Measurements from ENCODE around the gene MLLT6. TPM values are rescaled to one million over a fixed set of nuclear protein-coding genes. Genes with fewer than 3 reads are reported as not detected.

Gene MLLT6
- polyA plus RNA-seq, 2 of the 4 experiments (the other 2 are of a cell fraction): 28.3 to 28.9 TPM

DNA sequence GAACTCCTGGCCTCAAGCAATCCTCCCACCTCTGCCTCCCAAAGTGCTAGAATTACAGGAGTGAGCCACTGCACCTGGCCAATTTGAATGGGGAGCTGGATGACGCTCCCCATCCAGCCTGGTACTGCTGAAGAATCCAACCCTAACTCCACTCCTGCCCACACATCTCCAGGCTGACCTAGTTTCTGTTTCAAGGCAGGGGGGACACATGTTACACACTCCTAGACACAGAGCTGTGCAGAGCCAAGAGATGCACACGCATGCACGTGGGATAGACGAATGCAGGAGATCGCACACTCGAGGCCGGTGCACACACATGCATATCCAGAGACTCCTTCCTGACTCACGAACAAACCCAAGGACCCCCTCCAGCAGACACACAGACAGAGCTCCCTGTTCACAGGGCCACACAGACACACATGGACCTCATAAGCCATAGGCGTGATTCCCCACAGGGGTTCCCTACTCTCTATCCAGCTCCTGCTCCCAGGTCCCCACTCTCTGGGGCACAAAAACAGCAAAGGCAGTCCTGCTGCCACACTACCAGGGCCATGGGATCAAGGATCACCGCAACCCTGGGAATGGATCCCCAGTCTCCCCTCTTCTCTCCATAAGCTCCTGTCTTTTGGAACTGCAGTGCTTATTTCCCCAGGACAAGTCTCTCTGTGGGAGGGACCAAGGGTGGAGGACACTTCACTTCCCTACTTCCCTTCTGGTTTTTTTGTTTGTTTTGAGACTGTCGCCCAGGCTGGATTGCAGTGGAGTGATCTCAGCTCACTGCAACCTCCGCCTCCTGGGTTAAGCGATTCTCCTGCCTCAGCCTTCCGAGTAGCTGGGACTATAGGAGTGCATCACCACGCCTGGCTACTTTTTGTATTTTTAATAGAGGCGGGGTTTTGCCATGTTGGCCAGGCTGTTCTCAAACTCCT lies 44.7 kb upstream of the MLLT6 start:
- DNase-seq (ENCODE audit: low read depth in 1 of 2, low spot score in 1 of 2) (no peak), ATAC-seq (no peak), FAIRE-seq (no peak)
- Histone ChIP-seq H3K4me2 (no peak overlapping the region), H3K4me3 (no peak overlapping the region), H3K27ac (no peak overlapping the region), H3K9me3 (no peaks in the 10 kb centered on the region), H3K4me1 (0 out of 3 replicates have a peak, but pooled peaks cover 2% of the 10 kb centered on the region)
- WGBS (ENCODE audit: missing lambda C conversion rate): 75% methylated on average over 16 of the region's 16 CpGs
- POLR2A ChIA-PET: no interaction called here
- TF ChIP-seq RARB (CRISPR knock-in tag; IDR thresholded peaks at IDR 0.05) (no peak), TP53 (CRISPR knock-in tag; IDR thresholded peaks at IDR 0.05) (no peak), HDAC2 (IDR thresholded peaks at IDR 0.05) (no peak), MAZ (IDR thresholded peaks at IDR 0.05; ENCODE audit: borderline replicate concordance, low read depth, low read length) (no peak), EHMT2 (IDR thresholded peaks at IDR 0.05; ENCODE audit: low read depth) (no peak)
- TF ChIP-seq, protein P1, sequence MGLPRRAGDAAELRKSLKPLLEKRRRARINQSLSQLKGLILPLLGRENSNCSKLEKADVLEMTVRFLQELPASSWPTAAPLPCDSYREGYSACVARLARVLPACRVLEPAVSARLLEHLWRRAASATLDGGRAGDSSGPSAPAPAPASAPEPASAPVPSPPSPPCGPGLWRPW (IDR thresholded peaks at IDR 0.05): no peak
- TF ChIP-seq, protein P2, sequence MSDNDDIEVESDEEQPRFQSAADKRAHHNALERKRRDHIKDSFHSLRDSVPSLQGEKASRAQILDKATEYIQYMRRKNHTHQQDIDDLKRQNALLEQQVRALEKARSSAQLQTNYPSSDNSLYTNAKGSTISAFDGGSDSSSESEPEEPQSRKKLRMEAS (IDR thresholded peaks at IDR 0.05): no peak
- CTCF ChIA-PET: interaction anchor here (0.8 to 26.0 kb wide), 11 partner anchors 7 to 311 kb away, joined by 3 to 435 read pairs (median 4); partner anchors contain the start of gene EPOP

DNA sequence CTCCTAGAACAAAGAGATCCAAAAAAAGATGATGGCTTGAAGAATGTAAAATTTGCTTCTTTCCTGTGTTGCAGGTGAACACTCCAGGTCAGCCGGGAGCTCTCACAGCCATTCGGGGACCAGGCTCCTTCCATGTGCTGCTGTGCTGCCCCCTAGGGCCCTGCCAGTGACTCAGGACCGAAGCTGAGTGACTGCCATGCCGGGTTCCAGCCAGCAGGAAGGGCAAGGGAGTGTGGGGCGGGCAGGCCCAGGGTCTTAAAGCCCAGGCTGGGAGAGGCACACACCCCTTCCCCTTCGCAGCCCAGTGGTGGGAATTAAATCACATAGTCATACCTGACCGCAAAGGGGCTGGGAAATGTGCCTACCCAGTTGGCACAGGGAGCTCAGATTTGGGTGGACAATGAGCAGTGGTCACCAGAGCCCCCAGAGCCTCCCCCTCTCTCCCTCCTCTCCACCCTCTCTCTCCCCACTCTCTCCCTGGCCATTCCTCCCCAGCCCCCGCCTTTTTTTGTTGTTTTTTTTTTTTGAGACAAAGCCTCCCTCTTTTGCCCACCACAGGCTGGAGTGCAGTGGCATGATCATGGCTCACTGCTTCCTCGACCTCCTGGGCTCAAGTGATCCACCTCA lies 41.8 kb upstream of the MLLT6 start:
- 14% methylated on average over 9 of the region's 9 CpGs for WGBS (ENCODE audit: missing lambda C conversion rate)
- FAIRE-seq (no peak), DNase-seq (ENCODE audit: low read depth in 1 of 2, low spot score in 1 of 2) (peak; percentile 88 to 94), ATAC-seq (peak; percentile 96 to 97)
- 0 out of 6 replicates have a peak overlapping the region, but pooled peaks of 1 of the 2 experiments have one; percentile 15 for H3K27ac ChIP-seq
- no peaks in the 10 kb centered on the region for H3K9me3 ChIP-seq
- H3K4me2 ChIP-seq: 0 out of 3 replicates have a peak overlapping the region, but pooled peaks have one; percentile 5
- ChIA-PET CTCF (interaction anchor here (0.6 to 26.0 kb wide), 52 partner anchors 10 to 341 kb away, joined by 3 to 435 read pairs (median 5); partner anchors contain the start of genes EPOP and SRCIN1), POLR2A (interaction anchor here (0.9 to 1.5 kb wide), 2 partner anchors 79 to 105 kb away, joined by 4 to 7 read pairs; no protein-coding TSS in a partner anchor)
- H3K4me3 ChIP-seq: no peak overlapping the region
- TF ChIP-seq CBX2 (IDR thresholded peaks at IDR 0.05; ENCODE audit: borderline replicate concordance, low read depth): no peak
- TF ChIP-seq, protein P3, sequence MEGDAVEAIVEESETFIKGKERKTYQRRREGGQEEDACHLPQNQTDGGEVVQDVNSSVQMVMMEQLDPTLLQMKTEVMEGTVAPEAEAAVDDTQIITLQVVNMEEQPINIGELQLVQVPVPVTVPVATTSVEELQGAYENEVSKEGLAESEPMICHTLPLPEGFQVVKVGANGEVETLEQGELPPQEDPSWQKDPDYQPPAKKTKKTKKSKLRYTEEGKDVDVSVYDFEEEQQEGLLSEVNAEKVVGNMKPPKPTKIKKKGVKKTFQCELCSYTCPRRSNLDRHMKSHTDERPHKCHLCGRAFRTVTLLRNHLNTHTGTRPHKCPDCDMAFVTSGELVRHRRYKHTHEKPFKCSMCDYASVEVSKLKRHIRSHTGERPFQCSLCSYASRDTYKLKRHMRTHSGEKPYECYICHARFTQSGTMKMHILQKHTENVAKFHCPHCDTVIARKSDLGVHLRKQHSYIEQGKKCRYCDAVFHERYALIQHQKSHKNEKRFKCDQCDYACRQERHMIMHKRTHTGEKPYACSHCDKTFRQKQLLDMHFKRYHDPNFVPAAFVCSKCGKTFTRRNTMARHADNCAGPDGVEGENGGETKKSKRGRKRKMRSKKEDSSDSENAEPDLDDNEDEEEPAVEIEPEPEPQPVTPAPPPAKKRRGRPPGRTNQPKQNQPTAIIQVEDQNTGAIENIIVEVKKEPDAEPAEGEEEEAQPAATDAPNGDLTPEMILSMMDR (IDR thresholded peaks at IDR 0.05): peak; percentile 91
- TF ChIP-seq ZFP36 (IDR thresholded peaks at IDR 0.05; ENCODE audit: borderline replicate concordance, partially characterized antibody): no peak
- TF ChIP-seq, protein P2 (IDR thresholded peaks at IDR 0.05): peak; percentile 84
- no peak for TF ChIP-seq MAFK (IDR thresholded peaks at IDR 0.05; ENCODE audit: partially characterized antibody)
- no peak for TF ChIP-seq HEYL (CRISPR knock-in tag; IDR thresholded peaks at IDR 0.05)
- TF ChIP-seq MYC (IDR thresholded peaks at IDR 0.05; ENCODE audit: borderline replicate concordance, low read length): peak; percentile 79
- no peak for TF ChIP-seq FOSL2 (IDR thresholded peaks at IDR 0.05)
- peak; percentile 48; the same call in 1 of the 2 replicates for TF ChIP-seq FOSL2 (CRISPR knock-in tag; IDR thresholded peaks at IDR 0.05)
- no peak for TF ChIP-seq RCOR1 (IDR thresholded peaks at IDR 0.05; ENCODE audit: low read depth, low read length)
- no peak for TF ChIP-seq HOXB13 (CRISPR knock-in tag; IDR thresholded peaks at IDR 0.05; ENCODE audit: low read depth)
- TF ChIP-seq EHF (CRISPR knock-in tag; IDR thresholded peaks at IDR 0.05): no peak
- TF ChIP-seq TP53 (CRISPR knock-in tag; IDR thresholded peaks at IDR 0.05): no peak
- peak; percentile 71 to 78 for TF ChIP-seq RAD21 (conservative IDR thresholded peaks at IDR 0.05 in 1 of 2, IDR thresholded peaks at IDR 0.05 in 1 of 2)
- peak; percentile 53; the same call in 2 of the 3 replicates for TF ChIP-seq SMC3 (IDR thresholded peaks at IDR 0.05)
- no peak for TF ChIP-seq MAZ (IDR thresholded peaks at IDR 0.05; ENCODE audit: borderline replicate concordance, low read depth, low read length)
- no peak for TF ChIP-seq CEBPB (IDR thresholded peaks at IDR 0.05)
- no peak for TF ChIP-seq NFE2L2 (conservative IDR thresholded peaks at IDR 0.05; ENCODE audit: low read length)
- H3K4me1 ChIP-seq: 0 out of 3 replicates have a peak, but pooled peaks cover 2% of the 10 kb centered on the region

All from A549 (cell line).